ENCODE measurements around the gene SHANK3.

DNA sequence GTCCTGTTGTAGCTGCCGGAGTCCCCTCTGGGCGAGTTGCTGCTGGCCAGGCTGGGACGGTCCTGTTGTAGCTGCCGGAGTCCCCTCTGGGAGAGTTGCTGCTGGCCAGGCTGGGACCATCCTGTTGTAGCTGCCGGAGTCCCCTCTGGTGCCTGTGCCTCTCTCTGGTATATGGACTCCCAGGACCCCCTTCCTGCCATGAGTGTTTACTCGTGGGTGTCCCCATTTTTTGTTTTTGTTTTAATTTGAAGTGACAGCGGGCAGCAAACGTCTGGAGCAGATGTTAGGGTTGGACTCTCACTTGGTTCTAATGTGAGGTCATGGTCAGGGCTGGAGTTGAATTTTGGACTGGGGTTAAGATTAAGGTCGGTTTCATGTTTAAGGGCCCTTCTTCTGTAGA lies 14.2 kb downstream of the SHANK3 start:
- TF ChIP-seq POLR2A (IDR thresholded peaks at IDR 0.05; ENCODE audit: extremely low read depth, insufficient read length) = no peak
- TF ChIP-seq, protein P1, sequence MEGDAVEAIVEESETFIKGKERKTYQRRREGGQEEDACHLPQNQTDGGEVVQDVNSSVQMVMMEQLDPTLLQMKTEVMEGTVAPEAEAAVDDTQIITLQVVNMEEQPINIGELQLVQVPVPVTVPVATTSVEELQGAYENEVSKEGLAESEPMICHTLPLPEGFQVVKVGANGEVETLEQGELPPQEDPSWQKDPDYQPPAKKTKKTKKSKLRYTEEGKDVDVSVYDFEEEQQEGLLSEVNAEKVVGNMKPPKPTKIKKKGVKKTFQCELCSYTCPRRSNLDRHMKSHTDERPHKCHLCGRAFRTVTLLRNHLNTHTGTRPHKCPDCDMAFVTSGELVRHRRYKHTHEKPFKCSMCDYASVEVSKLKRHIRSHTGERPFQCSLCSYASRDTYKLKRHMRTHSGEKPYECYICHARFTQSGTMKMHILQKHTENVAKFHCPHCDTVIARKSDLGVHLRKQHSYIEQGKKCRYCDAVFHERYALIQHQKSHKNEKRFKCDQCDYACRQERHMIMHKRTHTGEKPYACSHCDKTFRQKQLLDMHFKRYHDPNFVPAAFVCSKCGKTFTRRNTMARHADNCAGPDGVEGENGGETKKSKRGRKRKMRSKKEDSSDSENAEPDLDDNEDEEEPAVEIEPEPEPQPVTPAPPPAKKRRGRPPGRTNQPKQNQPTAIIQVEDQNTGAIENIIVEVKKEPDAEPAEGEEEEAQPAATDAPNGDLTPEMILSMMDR (IDR thresholded peaks at IDR 0.05; ENCODE audit: low read depth, low read length) = no peak
- TF ChIP-seq, protein P2, sequence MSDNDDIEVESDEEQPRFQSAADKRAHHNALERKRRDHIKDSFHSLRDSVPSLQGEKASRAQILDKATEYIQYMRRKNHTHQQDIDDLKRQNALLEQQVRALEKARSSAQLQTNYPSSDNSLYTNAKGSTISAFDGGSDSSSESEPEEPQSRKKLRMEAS (IDR thresholded peaks at IDR 0.05; ENCODE audit: low read depth, low read length) = no peak

Measured in NB4 (cell line).